Colon (tissue), 2 donors: ENCODE data around the gene GNG10.
"Not testable (repeated sequence)": the region's sequence is repeated elsewhere in the genome, so short reads cannot be mapped to it uniquely, and the experiment has no call there.

Experiments
- FAIRE-seq: peaks from 2 replicates; lab custom pipeline; 2012; peaks lifted over from hg19 to GRCh38; lab: Jason Lieb, UNC
- donor health status: control.
- donor health status: control.

GNG10 gene

DNA sequence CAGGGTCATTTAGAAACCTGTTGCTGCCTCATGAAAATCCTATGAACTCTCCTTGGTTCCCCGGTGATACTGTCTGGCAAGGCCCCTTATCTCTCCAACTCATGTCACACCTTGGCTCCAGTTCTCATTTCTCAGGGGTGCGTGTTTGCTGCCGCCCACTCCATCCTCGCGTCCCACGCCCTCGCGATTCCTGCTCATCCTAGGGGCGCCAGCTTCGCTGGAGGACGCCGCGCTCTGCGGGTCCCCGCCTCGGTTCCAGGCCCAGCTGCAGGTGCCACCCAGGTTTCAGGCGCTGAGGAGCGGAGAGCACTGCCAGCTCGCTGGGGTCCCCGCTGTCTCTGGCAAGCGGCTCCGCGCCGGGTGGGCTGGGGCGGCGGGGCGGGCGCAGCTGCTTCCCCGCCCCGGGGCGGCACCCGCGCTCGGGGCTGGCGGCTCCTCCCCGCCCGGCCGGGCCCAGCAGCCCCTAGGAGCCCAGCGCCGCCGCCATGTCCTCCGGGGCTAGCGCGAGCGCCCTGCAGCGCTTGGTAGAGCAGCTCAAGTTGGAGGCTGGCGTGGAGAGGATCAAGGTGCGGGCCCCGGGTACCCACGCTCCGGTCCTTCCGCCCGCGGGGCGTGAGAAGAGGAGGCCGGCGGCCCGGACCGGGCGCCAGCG lies at the start of gene GNG10:
Gene GNG10 (plus strand): TSS at position 456 of the 652 bp plus-strand sequence. CDS start 30 bp downstream, at position 486.
- FAIRE-seq: no peak

DNA sequence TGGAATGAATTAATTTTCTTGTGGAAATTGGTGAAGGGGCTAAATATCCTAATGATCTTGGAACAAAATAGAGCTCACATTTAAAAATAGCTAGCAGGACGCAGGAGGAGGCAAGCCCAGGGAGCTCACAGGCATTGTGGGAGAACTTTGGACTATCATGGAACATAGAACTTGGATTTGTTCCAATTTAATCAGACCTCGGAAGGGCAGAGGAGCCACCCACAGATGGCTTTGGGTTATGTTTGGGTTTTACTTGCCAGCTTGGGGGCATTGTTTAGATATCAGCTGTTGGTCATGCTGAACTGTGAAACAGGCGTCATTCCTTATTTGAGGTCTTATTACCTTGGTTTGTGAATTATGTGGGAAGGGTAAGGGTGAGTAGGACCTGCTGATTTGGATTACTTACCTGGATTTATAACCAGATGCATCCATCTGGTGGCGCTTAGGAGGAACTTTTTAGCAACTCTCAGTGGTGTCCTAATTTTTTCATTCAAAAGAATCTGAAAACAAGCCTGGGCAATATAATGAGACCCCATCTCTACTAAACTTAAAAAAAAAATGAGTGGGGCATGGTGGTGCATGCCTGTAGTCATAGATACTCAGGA lies 47.9 kb upstream of the GNG10 start:
- no peak for FAIRE-seq

GRCh38 chr9:111615928-111616327 lies 45.5 kb upstream of the GNG10 start:
- no peak for FAIRE-seq

DNA sequence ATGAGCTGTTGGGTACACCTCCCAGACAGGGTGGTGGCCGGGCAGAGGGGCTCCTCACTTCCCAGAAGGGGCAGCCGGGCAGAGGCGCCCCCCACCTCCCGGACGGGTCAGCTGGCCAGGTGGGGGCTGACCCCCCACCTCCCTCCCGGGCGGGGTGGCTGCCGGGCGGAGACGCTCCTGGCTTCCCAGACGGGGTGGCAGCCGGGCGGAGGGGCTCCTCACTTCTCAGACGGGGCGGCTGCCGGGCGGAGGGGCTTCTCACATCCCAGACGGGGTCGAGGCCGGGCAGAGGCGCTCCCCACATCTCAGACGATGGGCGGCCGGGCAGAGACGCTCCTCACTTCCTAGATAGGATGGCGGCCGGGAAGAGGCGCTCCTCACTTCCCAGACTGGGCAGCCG lies 44.1 kb upstream of the GNG10 start:
- not testable (repeated sequence) for FAIRE-seq

DNA sequence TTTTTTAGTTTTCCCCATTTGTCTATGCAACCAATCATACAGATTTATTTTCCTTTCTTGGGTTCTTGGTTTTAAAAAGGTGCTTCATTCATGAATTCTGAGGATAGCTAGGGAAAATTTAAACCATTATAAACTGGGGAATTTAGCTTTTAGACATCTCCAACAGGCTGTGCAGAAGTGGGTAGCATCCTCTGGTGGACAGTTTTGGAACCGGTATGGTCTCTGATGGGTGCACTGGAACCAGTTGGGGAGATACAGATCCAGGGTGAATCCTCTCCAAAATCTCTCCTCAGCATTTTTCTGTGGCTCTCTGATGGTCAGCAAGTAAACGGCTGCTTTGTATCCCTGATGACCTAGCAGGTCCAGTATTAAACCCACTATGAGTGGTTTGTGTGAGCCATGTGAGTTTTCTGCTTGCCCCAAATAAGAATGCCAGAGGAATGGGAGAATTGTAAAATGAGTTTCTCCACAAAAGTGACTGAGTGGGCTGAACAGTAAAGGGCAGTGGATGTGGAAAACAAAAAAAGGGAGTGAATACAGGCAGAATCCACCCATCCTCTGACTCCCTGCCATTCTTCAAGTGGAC lies 39.4 kb upstream of the GNG10 start:
- no peak for FAIRE-seq

DNA sequence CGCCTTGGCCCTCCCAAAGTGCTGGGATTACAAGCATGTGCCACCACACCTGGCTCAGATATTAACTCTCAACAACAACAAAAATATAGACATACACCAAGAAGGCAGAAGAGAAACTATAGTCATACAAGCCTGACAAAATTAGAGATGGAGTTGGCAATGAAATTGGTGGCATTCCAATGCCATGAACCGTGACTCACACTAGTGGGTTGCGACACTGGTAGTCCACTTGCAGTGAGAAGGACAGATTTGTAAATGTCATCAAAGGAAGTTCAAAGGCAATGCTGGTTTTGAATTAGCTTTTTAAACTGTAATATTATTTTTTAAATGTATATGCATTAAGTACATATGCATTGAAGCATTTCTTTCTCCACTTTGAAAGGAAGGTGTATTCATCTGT lies 38.8 kb upstream of the GNG10 start:
- FAIRE-seq: no peak

GRCh38 chr9:111627260-111627963 lies 34.0 kb upstream of the GNG10 start:
- no peak for FAIRE-seq

- no peak for FAIRE-seq
Observed at GRCh38 chr9:111628411-111628810, 33.0 kb upstream of the GNG10 start.

DNA sequence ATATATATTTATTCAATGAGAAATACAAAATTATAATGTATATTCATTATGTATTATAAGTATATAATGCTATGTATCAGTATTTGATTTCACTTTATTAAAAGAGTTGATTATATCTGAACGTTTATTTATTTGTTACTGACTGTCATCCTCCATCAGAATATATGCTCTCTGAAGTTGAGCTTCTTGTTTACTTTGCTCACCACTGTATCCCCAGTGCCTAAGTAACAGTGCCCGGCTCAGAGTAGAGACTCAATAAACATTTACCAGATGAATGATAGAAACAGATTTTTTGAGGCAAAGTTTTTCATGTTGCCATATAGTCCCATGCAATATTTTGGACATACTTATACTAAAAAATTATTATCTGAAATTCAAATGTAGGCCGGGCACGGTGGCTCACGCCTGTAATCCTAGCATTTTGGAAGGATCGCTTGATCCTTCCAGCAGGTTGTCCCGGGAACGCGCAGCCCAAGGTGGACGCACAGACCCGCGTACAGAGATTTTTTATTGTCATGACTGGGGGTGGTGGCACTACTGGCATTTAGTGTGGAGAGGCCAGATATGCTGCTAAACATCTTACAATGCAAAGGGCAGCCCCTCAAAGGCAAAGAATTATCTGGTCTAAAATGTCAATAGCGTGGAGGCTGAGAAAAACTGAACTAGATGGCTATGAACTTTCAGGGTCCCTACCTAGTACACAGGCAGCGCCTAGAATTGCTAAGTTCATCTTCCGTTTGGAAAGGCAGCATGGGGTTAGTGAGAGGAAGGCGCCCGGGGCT lies 31.0 kb upstream of the GNG10 start:
- FAIRE-seq: no peak

DNA sequence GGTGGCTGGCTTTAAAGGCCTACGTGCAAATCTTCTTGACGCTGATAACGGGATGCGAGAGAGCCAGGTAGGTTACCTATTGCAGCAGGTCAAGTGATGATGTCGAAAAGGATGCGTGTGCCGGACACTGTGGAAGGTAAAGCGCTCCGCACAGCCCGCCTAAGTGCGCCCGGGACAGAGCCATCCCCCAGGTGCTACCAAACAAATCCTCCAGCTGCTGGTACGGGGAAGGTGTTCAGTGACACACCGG lies 30.5 kb upstream of the GNG10 start:
- no peak for FAIRE-seq

GRCh38 chr9:111631214-111631971 lies 30.0 kb upstream of the GNG10 start, which contains the start of gene DNAJC25:
TSS of gene DNAJC25 (plus strand) at chr9:111631334. CDS start at chr9:111631408, 74 bp downstream.
- FAIRE-seq: no peak

DNA sequence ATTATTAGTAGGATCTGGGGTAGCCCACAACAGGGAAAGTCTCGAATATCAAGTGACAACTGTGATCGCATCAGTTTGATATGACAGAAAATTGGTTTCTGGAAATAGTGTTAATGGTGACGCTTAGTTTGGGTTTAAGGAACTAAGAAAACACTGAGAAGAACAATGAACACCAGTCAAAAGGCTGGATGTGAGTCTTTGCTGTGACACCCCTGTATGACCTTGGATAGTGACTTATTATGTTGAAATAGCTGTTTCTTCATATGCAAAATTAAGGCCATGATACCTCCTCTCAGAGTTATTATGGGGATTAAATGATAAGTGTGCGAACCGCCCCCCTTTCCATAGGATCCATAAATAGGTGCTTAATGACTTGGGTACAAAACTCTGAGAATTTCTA lies 29.3 kb upstream of the GNG10 start:
- no peak for FAIRE-seq

GRCh38 chr9:111632695-111633388 lies 28.6 kb upstream of the GNG10 start:
- FAIRE-seq: no peak

- no peak for FAIRE-seq
Observed at GRCh38 chr9:111633389-111633736, 28.0 kb upstream of the GNG10 start.

- no peak for FAIRE-seq
Observed at GRCh38 chr9:111634860-111635259, 26.5 kb upstream of the GNG10 start.

DNA sequence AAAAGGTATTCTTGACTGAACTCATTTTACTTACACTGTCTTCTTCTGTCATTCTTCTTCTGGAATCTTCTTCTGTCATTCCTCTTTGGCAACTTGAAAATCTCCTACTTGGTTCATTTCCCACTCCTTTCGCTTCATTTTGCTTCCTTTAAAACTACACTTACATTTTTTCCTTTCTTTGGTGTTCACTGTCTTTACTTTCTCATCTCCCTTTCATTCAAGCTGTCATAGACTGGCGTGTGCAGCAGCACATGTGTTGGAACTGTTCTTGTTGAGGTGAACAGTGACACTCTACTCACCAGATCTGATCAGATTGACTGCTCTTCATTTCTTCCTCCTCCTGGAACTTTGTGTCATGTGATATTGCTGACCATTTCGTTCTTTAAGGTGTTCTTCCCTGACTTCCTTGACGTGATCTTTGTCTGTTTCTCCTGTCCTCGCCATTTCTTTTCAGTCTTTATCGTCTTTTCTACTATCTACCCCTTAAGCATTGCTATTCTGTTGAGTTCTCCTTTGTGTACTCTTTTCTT lies 23.9 kb upstream of the GNG10 start:
- no peak for FAIRE-seq

GRCh38 chr9:111644195-111644772 lies 17.1 kb upstream of the GNG10 start:
- no peak for FAIRE-seq

DNA sequence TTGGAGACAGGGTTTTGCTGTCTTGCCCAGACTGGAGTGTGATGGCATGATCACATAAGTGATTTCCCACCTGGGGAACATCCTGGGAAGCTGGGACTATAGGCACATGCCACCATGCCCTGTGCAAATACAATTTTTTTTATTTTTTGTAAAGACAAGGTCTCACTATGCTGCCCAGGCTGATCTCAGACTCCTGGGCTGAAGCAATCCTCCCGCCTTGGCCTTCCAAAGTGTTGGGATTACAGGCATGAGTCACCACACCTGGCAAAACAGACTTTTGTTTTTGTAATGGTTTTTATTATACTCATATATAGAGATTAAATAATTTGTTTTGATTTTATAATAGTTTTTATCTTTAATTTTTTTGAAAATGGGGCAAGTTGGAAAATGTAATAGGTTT lies 15.6 kb upstream of the GNG10 start:
- FAIRE-seq: no peak

DNA sequence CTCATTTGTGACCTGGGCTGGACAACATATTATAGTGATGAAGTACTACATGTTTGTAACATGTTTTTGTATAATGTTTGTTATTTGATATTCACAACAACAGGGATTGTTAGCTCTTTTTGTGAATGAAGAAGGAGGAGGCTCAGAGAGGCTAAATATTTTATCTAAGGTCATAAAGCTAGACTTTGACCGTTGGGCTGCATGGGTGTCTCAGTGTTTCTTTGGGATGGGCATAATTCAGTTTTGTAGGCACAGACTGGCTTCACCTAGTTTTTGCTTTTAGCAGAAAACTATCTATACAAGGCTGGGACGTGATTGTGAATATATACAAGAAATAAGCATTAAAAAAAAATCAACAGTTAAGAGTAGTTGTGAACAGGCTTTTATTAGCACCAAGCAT lies 15.0 kb upstream of the GNG10 start:
- FAIRE-seq: no peak

- no peak for FAIRE-seq
Observed at GRCh38 chr9:111648066-111648465, 13.3 kb upstream of the GNG10 start.

DNA sequence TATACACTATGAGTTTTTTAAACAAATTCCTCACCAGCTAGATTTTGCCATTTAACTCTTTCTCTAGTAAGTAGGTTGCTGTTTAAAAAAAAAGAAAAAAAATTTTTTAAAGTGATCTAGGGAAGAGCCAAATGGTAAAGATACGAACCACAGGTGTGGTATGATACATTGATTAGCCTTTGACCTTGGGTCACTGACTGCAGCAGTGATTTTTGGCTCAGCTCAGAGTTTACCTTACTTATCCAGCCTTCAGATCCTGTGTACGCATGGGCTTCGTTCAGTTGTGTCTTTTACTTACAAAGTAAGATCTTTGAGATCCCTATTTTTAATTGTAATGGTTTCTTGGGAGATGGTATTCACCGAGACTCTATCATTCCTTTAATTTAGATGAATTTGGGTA lies 12.4 kb upstream of the GNG10 start:
- no peak for FAIRE-seq
